HG03280 (cell line): ENCODE results near the gene CACUL1.
"Not testable (repeated sequence)": the region's sequence is repeated elsewhere in the genome, so short reads cannot be mapped to it uniquely, and the experiment has no call there.

Experiments
- ATAC-seq: cut with Tn5 transposase; IDR thresholded peaks from one replicate; pipeline ENCODE4 v1.9.1; 2021; ENCODE audit warnings: mild to moderate bottlenecking, moderate library complexity; ENCODE audit not compliant: unreplicated experiment

CACUL1 gene

GRCh38 chr10:118754556-118755423 is at the start of gene CACUL1:
CACUL1 (minus strand) TSS chr10:118754970; CDS start chr10:118754762, 208 bp downstream.
- peak; percentile 97 for ATAC-seq

DNA sequence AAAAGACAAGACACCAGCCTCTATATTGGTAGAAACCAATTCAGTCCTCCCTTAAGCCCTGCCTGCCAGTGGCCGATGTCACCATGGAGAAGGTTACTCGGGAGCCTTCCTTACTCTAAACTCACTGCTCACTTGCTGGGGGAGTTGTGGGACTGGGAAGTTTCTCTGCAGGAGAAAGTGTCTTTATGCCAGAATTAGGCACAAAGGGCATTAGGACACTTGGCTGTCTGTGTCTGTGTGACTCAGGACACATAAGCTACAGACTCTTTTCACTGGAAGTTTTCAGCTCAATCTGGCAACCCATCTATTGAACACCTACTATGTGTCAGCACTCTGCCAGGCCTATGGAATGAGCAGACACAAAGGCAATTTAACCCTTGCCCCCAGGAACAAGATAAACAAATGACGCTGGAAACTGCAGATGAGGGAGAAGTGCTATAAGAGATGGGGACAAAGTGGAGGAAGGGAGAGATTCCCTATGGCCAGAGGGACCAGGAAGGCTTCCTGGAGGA is 49.5 kb upstream of the CACUL1 start:
- no peak for ATAC-seq

DNA sequence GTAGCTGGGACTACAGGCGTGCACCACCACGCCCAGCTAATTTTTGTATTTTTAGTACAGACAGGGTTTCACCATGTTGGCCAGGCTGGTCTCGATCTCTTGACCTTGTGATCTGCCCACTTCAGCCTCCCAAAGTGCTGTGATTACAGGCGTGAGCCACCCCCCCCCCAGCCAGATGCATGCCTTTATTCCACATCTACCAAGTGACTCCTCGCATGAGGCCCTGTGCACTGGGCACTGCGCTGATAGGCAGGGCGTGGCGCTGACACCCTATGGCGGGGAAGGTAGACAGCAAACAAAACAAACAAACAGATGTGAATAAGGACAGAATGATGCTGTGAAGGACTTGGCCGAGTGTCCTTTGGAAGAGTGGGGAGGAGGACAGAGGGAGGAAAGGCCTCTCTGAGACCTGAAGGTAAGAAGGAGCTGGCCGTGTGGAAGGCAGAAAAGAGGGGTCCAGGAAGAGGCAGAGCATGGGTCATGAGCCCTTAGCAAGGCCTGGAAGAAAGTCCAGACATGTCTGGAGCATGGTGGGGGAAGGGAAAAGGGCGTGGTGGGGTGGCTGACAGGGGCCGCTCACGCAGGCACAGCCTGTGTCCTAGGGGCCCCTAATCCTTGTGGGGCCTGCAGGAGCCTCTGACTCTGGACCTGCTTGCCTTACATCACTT is 47.5 kb upstream of the CACUL1 start:
- ATAC-seq = no peak

- ATAC-seq = no peak
Observed at GRCh38 chr10:118800920-118801319, 46.1 kb upstream of the CACUL1 start.

GRCh38 chr10:118799777-118800176 is 45.0 kb upstream of the CACUL1 start:
- ATAC-seq = no peak

- ATAC-seq = no peak
Observed at GRCh38 chr10:118798231-118798662, 43.5 kb upstream of the CACUL1 start.

DNA sequence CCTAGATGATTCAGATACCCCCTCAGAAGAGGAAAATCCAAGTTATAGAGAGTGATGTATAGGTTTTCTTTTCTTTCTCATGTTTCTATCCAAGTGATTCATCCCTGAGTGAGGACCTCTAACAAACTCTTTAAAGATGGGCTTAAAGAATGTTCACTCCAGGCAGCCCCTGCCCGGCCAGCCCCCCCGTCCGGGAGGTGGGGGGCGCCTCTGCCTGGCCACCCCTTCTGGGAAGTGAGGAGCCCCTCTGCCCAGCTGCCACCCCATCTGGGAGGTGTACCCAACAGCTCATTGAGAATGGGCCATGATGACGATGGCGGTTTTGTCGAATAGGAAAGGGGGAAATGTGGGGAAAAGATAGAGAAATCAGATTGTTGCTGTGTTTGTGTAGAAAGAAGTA is 40.2 kb upstream of the CACUL1 start:
- ATAC-seq = not testable (repeated sequence)

- ATAC-seq = no peak
Observed at GRCh38 chr10:118793545-118793944, 38.8 kb upstream of the CACUL1 start.

DNA sequence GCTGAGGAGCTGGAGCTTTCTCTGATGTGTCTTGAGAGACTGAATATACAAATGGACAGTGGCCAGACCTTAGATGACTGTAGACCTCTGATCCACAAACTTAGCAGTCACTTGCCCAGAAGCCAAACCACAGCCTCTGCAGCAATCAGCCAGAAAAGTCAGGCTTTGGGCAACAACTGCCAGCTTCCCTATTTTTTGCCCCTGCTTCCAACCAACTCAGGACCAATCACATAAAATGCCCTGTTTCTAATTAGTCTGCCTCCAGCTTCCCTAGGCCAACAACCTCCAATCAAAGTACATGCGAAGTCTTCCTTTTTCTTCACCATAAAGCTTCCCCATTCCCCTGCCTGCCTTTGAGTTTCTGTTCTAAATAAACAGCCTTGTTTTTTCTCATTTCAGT is 37.8 kb upstream of the CACUL1 start:
- no peak for ATAC-seq

- ATAC-seq = no peak
Observed at GRCh38 chr10:118790058-118790457, 35.3 kb upstream of the CACUL1 start.

DNA sequence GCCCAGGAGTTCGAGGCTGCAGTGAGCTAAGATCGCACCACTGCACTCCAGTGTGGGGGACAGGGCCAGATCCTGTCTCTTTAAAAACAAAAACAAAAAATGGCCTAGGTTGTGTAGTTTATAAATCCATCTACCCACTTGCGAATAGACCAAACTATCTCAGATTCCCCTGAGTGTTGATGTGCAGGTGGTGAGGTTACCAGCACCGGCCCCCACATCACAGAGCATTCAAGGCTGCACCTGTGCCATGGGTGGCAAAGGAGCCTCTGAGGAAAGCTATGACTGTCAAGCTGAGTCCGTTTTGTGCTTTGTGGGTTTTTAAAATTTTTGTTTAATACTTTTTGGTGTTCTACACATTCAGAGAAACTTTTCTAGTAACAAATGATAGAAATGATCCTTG is 30.8 kb upstream of the CACUL1 start:
- no peak for ATAC-seq

GRCh38 chr10:118783776-118784545 is 29.2 kb upstream of the CACUL1 start:
- ATAC-seq = no peak

GRCh38 chr10:118782916-118783465 is 28.2 kb upstream of the CACUL1 start:
- ATAC-seq = not testable (repeated sequence)

GRCh38 chr10:118781541-118781940 is 26.8 kb upstream of the CACUL1 start:
- ATAC-seq = no peak

GRCh38 chr10:118778727-118779126 is 24.0 kb upstream of the CACUL1 start:
- ATAC-seq = no peak

DNA sequence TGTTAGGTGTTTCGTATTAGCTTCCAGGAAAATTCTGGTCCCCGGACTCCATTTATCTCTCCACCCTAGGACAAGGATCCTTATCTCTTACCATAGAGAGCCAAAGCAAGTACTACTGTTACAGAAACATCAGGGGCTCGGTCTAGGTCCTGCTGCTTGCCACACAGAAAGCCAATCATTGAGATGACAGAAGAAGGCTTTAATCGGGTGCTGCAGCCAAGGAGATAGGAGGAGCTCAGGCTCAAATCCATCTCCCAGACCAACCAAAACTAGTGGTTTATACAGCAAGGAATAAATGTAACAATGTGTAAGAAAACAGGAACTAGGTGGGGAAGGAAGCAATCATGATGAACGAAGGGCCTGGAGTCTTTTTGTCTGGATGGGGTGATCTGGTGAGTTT is 22.2 kb upstream of the CACUL1 start:
- ATAC-seq = no peak

DNA sequence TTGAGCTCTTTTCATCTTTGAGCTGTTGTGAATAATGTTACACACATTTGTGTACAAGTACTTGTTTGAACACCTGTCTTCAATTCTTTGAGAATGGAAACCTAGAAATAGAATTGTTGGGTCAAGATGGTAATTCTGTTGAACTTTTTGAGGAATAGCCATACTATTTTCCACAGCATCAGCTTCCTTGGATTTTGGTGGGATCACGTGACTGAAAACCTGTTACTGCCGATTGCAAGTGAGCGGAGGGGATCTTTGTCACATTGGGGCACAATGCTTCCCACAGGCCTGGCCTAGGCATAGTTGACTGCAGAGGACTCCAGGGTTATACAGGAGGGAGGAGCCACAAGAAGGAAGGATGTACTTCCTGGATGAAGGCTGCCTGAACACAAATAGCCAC is 21.3 kb upstream of the CACUL1 start:
- no peak for ATAC-seq

DNA sequence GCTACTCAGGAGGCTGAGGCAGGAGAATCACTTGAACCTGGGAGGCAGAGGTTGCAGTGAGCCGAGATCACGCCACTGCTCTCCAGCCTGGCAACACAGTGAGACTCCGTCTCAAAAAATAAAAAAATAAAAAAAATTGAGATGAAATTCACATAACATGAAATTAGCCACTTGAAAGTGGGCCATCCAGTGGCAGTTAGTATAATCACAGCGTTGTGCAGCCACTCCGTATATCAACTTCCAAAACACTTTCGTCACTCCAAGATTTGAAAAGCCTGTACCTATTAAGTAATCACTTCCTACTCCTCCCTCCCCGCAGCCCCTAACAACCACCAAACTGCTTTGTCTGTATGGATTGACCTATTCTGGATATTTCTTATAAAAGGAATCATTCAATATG is 20.7 kb upstream of the CACUL1 start:
- ATAC-seq = no peak

DNA sequence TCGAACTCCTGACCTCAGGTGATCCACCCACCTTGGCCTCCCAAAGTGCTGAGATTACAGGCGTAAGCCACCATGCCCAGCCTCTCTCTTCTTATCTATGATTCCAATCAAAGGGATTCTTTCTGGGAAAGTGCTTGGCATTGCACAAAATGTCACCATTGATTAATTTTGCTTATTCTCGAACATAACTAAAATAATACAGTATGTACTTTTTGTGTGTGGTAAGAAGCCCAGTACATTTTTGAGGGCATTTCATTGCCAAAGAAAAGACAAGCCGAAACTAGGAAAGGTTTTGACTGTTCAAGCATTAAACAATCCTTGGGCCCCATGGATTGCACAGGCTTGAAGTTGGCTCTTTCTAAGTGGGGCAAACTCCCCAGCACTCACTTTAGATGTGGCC is 18.3 kb upstream of the CACUL1 start:
- no peak for ATAC-seq

DNA sequence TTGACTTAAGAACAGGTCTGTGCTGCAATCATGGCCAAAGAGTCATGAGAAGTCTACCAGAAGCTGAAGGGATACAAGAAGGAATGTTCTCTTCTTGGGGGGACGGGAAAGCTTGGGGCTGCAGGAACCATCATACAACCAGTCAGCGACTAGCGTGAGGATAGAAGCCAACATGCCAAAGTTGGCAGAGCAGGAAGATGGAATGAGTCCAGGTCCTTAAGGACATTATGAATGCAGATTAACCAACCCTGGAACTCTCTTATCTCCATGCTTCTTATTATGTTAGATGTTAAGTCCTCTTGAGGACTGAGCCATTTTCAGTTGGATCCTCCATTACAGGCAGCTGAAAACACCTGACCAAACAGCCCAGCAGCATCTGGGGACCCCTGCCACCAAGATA is 17.2 kb upstream of the CACUL1 start:
- ATAC-seq = no peak
